Activated CD4-positive, alpha-beta T cell treated with anti-CD3 and anti-CD28 coated beads for 36 hours (primary cell): Measurements from ENCODE around the gene CHFR. TPM values are rescaled to one million over a fixed set of nuclear protein-coding genes. Genes with fewer than 3 reads are reported as not detected.

ENCODE experiments used
- ATAC-seq: fragments of 200-7000 bp; cut with Tn5 transposase; one replicate; pipeline ENCODE4 v1.10.0; 2021; ENCODE audit warnings: mild to moderate bottlenecking, moderate library complexity
- CTCF ChIA-PET: fragments of 350-600 bp; sonication (Branson Sonifier 250); formaldehyde crosslinking; loops from one replicate; lab custom pipeline; 2021; ENCODE audit warnings: antibody characterized with exemption; lab: Charles Lee
- POLR2A ChIA-PET: fragments of 350-600 bp; sonication (Branson Sonifier 250); formaldehyde crosslinking; loops from one replicate; lab custom pipeline; 2021; ENCODE audit warnings: antibody characterized with exemption, inconsistent platforms; lab: Charles Lee
- DNase-seq: peaks from one replicate; pipeline ENCODE4 v3.0.0-alpha.2; 2020
- H3K27ac Mint-ChIP-seq: one replicate; pipeline ENCODE4 v1.8.0; 2021; ENCODE audit warnings: mixed read lengths
- H3K27me3 Mint-ChIP-seq: one replicate; pipeline ENCODE4 v1.8.0; 2021; ENCODE audit warnings: mixed read lengths
- H3K36me3 Mint-ChIP-seq: one replicate; pipeline ENCODE4 v1.8.0; 2021; ENCODE audit warnings: low read depth, mixed read lengths
- H3K4me1 Mint-ChIP-seq: one replicate; pipeline ENCODE4 v1.8.0; 2021; ENCODE audit warnings: mixed read lengths
- H3K4me3 Mint-ChIP-seq: one replicate; pipeline ENCODE4 v1.8.0; 2021; ENCODE audit warnings: mild to moderate bottlenecking, moderate library complexity, mixed read lengths
- H3K9me3 Mint-ChIP-seq: one replicate; pipeline ENCODE4 v1.8.0; 2021; ENCODE audit warnings: low read depth, mixed read lengths
- intact Hi-C, 2 experiments: fragments of 100-400 bp; cut with DNase I in 1 of 2; cut with micrococcal nuclease in 1 of 2; formaldehyde crosslinking; loops; one replicate each; pipeline versions ENCODE4 v1.14.2 to v1.15.1; 2022 to 2024; cut with DNase I, micrococcal nuclease
- total RNA-seq, 2 experiments: library from RNA; stranded (reverse); gene quantifications; one replicate each; pipeline ENCODE4 v1.2.3, GENCODE V29; 2021

The CHFR gene
- total RNA-seq, 2 experiments from 2014 or later: 36.5 to 36.8 TPM

DNA sequence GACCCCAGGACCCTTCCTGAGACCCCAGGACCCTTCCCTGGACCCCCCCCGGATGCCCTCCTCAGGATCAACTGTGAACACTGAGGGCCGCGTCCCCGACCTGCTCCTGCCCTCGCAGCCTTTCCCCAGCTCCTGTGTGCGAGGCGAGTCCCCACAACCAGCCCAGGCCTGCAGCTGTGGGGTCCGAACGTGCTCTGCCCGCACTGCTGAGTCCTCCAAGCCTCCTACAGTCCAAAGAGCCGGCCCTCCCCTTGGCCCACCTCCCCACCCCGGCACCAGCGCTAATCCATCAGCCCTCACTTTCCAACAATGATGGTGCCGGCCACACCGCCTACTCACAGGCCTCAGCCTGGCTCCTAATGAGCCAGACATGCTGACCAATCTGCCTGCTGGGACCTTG lies 99.5 kb downstream of the CHFR start:
- no peak for ATAC-seq
- H3K27me3 Mint-ChIP-seq: no peaks in the 10 kb centered on the region

DNA sequence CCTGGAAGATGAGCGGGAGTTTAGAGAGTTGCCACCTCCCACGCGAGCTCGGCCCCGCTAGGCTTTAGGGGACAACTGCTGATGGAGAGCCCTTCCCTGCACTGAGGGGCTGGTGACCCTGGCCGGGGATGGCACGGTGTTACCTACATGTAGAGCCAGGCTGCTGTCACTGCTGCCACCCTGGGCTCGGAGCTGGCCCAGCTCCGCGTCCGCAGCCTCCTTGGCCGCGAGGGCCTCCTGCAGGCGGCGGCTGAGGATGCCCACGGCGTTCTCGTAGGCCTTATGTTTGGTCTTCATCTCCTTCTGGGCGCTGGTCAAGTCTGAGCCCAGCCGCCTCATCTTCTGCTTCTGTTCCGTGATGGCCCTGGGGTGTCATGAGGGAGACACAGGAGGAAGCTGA lies 101.2 kb downstream of the CHFR start:
- Mint-ChIP-seq H3K27me3 (no peaks in the 10 kb centered on the region), H3K36me3 (peaks cover 47% of the 10 kb centered on the region), H3K4me1 (no peaks in the 10 kb centered on the region), H3K27ac (no peak overlapping the region), H3K4me3 (no peak overlapping the region), H3K9me3 (no peaks in the 10 kb centered on the region)
- ChIA-PET POLR2A (no interaction called here), CTCF (no interaction called here)
- ATAC-seq: no peak
- DNase-seq: no peak
- intact Hi-C loops: no loop called here

More for the DNA sequence above, 99.5 kb downstream of the CHFR start:
- no peaks in the 10 kb centered on the region for H3K4me1 Mint-ChIP-seq
- H3K9me3 Mint-ChIP-seq: no peaks in the 10 kb centered on the region
- H3K36me3 Mint-ChIP-seq: peaks cover 51% of the 10 kb centered on the region
- intact Hi-C loops: no loop called here
- no peak for DNase-seq
- no peak overlapping the region for H3K27ac Mint-ChIP-seq
- CTCF ChIA-PET: no interaction called here
- no peak overlapping the region for H3K4me3 Mint-ChIP-seq
- POLR2A ChIA-PET: no interaction called here

DNA sequence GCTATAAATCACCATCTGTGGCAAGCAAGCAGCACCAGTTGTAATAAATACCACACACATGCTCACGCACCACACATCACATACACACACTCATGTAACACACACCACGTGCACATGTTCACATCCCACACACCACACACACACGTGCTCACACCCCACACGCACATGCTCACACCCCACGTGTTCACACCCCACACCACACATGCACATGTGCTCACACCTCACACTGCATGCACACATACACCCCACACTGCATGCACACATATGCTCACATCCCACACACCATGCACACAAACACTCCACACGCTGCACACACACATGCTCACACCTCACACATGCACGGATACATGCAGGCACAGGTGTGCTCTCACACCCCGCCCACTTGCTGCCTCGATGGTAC lies 102.8 kb downstream of the CHFR start:
- Mint-ChIP-seq H3K36me3 (peaks cover 58% of the 10 kb centered on the region), H3K4me1 (no peaks in the 10 kb centered on the region), H3K9me3 (no peaks in the 10 kb centered on the region), H3K27ac (peak overlapping the region; percentile 12), H3K27me3 (no peaks in the 10 kb centered on the region), H3K4me3 (no peak overlapping the region)
- DNase-seq: no peak
- intact Hi-C loops: no loop called here
- no peak for ATAC-seq
- ChIA-PET CTCF (interaction anchor here (0.7 kb wide), 1 partner anchor 10 kb away, joined by 4 read pairs; no protein-coding TSS in a partner anchor), POLR2A (no interaction called here)

DNA sequence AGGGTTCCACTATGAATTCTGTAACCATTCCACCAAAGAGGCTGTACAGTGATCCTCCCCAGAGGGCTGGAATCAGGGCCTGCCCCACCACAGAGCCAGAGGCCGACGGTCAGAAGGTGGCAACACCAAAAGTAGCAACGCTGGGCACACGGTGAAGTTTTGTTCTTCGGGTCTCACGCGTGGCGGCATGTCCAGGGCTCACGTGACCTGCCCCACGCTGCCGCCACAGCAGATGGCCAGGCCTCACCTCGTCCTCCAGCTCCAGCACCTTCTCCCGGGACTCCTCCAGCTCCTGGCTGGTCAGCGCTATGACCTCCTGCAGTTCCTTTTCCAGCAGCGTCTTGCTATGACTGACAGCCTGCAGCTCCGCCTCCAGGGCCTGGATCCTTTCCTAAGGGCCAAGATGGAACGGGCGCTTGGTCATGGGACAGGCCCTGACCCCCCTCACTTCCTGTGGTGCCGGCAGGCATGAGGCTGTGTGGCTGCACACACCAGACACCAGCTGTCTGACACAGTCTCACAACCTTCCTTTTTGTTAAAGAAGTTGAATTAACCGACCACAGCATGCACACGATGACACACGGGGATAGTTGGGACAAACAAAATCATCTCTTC lies 103.4 kb downstream of the CHFR start:
- Mint-ChIP-seq H3K4me1 (no peaks in the 10 kb centered on the region), H3K9me3 (no peaks in the 10 kb centered on the region), H3K4me3 (no peak overlapping the region), H3K27ac (no peak overlapping the region), H3K36me3 (peaks cover 54% of the 10 kb centered on the region), H3K27me3 (no peaks in the 10 kb centered on the region)
- DNase-seq: no peak
- CTCF ChIA-PET: interaction anchor here (0.7 kb wide), 1 partner anchor 9 kb away, joined by 4 read pairs; no protein-coding TSS in a partner anchor
- no peak for ATAC-seq
- intact Hi-C loops: no loop called here
- POLR2A ChIA-PET: no interaction called here

Other genes with a start within 250 kb of the CHFR start
- 100 to 1,000 TPM; 121 to 124 TPM for gene POLE, start 200.3 kb downstream of the CHFR start, total RNA-seq
- 10 to 100 TPM; 12.2 to 14.3 TPM for gene PXMP2, start 200.0 kb downstream of the CHFR start, total RNA-seq
- gene PGAM5, start 176.8 kb downstream of the CHFR start, total RNA-seq: 10 to 100 TPM; 65.6 to 74.0 TPM
- 100 to 1,000 TPM; 110 to 111 TPM for gene ANKLE2, start 125.8 kb downstream of the CHFR start, total RNA-seq
- 10 to 100 TPM; 36.7 to 38.5 TPM for gene GOLGA3, start 58.7 kb downstream of the CHFR start, total RNA-seq
- 1 to 10 TPM; 8.0 to 8.3 TPM for gene ZNF605, start 68.7 kb upstream of the CHFR start, total RNA-seq
- gene ZNF26, start 98.8 kb upstream of the CHFR start, total RNA-seq: 10 to 100 TPM; 12.3 to 17.0 TPM
- gene ZNF84, start 149.9 kb upstream of the CHFR start, total RNA-seq: 10 to 100 TPM; 21.5 to 24.1 TPM
- gene ZNF140, start 193.3 kb upstream of the CHFR start, total RNA-seq: 10 to 100 TPM; 13.3 to 14.3 TPM
- 1 to 10 TPM; 1.9 to 2.1 TPM for gene ZNF891, start 242.7 kb upstream of the CHFR start, total RNA-seq
- 1 to 10 TPM; 4.8 to 5.1 TPM for gene ZNF10, start 243.0 kb upstream of the CHFR start, total RNA-seq